Hindlimb muscle (tissue), 1 donor: ENCODE results near the gene TEKT2. TPM values are rescaled to one million over a fixed set of nuclear protein-coding genes. Genes with fewer than 3 reads are reported as not detected.

Source experiments
- DNase-seq: peaks from one replicate; pipeline ENCODE4 v3.0.0-alpha.2; 2013
- polyA plus RNA-seq: library from polyadenylated mRNA; unstranded; fragments of 120-200 nt; gene quantifications from one replicate; pipeline ENCODE4 v1.2.1, GENCODE V29; 2013; ENCODE audit not compliant: insufficient read length

Gene TEKT2
- polyA plus RNA-seq, 1 donor = 0.44 TPM

DNA sequence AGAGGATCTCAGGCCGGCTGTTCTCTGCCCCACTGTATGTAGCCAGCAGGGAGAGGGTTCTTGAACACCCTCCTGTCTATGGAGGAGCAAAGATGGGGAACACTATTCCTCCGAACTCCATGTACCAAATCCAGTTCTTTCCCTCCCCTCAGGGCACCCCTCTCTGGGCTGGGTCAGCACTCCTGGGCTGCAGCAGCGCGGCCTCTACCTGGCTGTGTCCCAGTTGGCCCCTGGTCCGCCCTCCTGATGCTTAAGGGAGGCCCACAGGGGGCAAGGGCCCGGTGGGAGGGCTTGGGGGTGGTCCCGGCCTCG, 4.3 kb downstream of the TEKT2 start:
- DNase-seq = no peak

DNA sequence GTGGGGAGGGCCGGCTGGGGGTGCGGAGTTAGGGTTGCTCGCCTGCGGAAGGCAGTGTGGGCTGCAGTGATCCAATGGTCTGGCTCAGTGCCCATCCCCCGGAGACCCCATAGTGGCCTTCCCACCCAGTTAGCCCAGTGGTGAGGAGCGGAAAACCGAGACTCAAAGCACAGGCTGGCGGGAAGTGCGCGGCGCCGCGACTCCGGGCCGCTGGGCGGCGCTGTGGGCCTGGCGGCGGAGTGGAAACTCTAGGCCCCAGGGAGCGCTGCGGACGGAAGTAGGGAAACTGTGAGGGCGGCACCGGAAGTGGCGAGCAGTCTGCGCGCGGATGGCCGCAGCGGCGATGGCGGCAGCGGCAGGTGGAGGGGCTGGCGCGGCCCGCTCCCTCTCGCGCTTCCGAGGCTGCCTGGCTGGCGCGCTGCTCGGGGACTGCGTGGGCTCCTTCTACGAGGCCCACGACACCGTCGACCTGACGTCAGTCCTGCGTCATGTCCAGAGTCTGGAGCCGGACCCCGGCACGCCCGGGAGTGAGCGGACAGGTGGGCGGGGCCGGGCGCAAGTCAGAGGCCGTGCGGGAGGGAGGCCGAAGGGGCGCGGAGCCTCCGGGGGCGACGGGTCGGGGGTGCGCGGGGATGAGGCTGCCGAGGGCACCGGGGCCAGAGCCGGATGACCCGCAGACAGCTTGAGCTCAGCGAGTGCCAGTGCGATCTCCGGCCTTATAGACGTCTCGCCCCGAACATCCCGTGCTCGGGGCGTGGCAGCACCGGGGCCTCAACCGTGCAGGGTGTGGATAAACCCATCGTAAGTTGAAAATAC, 4.9 kb downstream of the TEKT2 start, which contains the start of gene ADPRS:
Gene ADPRS, plus strand, starts transcription at position 316 of the 816 bp plus-strand sequence. Its CDS starts 13 bp downstream, at position 329.
- peak; percentile 92 for DNase-seq

- no peak for DNase-seq
Measured at GRCh38 chr1:36089393-36090121, 5.7 kb downstream of the TEKT2 start.

GRCh38 chr1:36091141-36091540, 7.2 kb downstream of the TEKT2 start:
- DNase-seq = no peak

- DNase-seq = no peak
Measured at GRCh38 chr1:36091698-36092097, 7.8 kb downstream of the TEKT2 start.

DNA sequence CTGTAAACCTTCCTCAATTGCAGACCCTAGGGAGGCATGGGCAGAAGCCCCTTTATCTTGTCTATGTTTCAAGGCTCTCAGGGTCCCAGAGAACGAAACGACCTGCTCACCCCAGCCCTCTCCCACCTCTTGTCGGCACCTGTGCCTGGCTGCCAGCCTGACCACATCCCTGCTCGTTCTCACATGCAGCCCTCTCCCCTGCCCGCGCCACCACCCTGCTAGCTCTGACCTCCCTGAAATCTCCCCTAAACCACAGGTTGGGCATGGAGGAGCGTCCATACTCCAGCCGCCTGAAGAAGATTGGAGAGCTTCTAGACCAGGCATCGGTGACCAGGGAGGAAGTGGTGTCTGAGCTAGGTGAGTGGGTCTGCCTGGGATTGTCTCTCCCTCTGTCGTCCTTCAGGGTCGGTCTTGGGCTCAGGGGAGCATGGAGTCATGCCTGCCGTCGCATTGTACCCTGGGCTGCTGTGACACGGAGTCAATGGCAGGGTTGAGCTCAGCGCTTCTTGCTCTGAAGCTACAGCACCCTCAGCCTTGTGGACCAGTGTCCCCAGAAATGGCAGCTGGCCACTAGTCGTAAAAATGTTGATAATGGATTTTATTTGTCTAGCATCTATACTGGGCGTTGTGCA, 8.4 kb downstream of the TEKT2 start:
- no peak for DNase-seq

GRCh38 chr1:36092798-36093185, 8.9 kb downstream of the TEKT2 start:
- no peak for DNase-seq

DNA sequence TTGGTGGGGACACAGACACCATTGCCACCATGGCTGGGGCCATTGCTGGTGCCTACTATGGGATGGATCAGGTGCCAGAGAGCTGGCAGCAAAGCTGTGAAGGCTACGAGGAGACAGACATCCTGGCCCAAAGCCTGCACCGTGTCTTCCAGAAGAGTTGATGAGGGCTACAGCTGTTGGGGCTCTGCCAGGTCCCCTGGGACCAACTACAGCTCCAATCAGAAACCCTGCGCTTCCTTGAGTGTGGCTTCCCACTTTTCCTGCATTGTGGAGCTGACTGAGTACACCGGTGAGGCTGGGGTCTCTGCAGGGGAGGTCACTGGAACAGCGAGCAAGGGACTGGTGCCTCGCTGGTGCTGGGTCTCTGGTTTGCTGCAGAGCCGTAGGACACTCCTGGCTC, 9.3 kb downstream of the TEKT2 start:
- no peak for DNase-seq

GRCh38 chr1:36093929-36094328, 10.0 kb downstream of the TEKT2 start:
- DNase-seq = no peak

DNA sequence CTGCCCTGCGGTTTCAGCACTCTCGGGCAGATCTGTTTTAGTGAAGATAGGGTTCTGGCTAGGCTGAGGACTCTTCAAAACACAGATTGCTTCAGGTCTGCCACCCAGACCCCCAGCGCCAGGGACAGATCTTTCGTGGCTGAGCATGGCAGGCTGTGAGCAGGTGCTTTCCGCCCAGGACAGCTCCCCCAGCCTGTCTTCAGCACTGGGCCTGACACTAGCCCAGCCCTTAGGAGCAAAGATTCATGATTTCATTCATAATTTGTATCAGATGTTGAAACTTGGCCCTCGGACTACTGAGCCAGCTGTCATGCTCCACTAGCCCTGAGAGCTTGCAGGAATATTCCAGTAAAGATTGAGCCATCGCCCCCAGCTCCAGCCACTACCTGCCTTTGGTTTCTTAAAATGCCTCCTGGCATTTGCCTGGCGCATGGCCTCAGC, 10.7 kb downstream of the TEKT2 start:
- DNase-seq = no peak

DNA sequence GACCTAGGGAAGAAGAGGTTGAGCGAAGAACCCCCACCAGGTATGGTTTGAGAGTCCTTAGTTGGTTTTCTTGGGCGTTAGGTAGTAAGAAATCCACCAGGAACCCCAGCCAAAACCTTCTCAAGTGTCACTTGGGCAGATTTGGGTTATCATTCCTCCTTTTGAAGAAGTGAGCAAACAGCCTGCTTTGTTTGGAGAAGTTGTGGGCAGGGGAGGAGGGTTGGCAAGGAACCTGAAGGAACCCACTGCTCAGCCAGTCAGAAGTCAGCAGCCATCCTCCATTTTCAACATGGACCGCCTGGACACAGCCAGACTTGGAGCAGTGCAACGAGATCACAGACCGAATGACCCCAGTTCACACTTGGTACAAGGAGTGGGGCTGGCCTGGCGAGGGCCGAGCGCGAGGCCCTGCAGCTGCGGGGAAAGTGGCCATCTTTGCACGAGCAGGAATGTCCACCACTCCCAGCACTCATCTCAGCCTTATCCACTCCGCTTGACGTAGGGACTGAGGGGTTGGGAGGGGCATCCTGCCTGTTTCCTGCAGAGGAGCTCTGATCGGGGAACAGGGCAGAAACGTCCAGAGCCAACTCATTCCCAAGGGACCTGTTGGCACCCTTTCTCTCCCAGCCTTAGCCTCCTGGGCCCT, 12.0 kb downstream of the TEKT2 start:
- DNase-seq = no peak

- DNase-seq = no peak
Measured at GRCh38 chr1:36096500-36097432, 12.9 kb downstream of the TEKT2 start.

GRCh38 chr1:36097693-36098585, 14.0 kb downstream of the TEKT2 start:
- no peak for DNase-seq

DNA sequence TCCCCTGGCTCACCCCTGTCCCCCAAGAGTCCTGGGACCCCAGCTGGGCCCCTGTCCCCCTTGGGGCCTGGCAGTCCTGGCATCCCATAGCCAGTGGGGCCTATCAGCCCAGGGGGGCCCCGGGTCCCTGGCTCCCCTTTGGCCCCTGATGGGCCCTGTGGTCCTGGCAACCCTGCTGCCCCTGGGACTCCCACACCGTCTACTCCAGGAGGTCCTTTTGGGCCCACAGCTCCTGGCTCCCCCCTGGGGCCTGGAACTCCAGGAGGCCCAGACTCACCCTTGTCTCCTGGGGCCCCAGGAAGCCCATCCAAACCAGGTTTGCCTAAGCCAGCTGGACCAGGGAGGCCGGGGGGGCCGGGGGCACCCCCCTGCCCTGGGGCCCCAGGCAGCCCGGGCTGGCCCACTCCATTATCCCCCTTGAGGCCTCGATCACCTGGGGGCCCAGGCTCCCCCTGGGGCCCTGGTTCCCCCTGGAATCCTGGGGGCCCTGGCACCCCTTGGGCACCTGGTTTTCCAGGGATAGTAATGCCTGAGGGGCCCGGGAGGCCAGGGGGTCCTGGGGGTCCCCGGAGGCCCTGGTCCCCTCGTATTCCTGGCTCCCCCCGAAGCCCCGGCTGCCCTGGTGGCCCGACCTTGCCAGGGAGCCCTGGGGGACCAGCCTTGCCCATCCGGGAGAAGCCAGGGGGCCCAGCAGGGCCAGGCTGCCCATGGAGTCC, 14.9 kb downstream of the TEKT2 start:
- no peak for DNase-seq

DNA sequence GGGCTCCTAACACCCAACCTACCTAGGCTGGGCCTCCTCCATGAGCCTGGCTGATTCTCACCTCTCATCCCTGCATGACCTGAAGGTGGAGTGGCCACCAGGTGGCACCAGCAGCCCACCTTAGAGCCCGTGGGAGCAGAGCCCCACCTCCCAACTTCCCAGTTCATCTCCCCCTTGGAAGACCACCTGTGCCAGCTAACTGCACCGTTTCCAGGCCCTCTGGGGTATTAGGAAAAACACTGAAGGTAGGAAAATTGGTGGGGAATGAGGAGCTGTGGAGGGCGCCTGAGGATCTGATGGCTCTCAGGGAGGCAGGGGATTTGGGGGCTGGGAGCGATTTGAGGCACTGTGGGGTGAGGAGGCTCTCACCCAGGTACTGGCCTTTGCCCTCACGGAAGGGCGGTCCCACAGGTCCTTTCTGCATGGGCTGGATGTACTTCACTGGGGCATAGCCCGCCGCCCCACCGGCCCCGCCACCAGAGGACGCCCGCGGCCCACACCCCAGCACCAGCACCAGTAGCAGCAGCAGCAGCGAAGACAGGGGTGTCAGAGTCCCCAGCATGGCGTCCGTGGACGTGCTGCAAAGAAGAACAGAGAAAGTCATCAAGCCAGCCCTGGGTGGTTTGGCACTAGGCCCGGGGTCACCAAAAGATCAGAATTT, 15.9 kb downstream of the TEKT2 start:
- peak; percentile 84 for DNase-seq

DNA sequence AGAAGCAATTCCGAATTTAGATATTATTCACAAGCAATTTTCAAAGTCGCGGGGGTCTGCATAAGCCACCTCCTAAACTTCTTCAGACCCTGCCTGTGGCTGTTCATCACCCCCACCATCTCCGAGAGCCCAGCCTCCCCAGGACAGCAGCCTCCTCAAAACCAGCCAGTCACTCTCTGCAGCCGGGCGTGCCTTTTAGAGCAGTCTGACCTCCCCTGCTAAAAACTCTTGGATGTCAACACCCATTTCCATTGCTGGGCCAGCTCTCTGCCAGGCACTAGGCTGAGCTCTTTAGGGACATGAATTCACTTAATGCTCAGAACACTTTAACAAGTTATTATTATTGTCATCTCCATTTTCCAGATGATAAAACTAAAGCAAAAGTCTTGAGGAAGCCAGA, 16.5 kb downstream of the TEKT2 start:
- DNase-seq = no peak

GRCh38 chr1:36101546-36101945, 17.7 kb downstream of the TEKT2 start:
- DNase-seq = no peak

DNA sequence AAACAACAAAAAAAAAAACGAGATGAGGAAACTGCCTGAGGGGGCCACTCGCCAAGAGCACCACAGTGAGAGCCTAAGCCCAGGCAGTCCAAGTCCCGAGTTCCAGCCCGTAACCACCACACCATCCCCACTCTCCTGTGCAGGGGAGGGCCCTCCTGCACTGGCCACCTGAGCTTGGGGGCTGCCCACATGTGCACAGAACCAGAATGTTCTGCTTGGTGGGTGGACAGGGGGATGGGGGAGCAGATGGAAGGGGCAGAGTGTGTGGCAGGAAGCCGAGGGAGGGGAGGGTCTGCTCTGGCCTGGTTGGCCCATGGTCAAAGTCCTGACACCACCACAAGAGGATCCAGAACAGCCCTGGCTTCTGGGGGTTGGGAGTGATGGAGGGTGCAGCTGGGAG, 22.4 kb downstream of the TEKT2 start:
- no peak for DNase-seq

DNA sequence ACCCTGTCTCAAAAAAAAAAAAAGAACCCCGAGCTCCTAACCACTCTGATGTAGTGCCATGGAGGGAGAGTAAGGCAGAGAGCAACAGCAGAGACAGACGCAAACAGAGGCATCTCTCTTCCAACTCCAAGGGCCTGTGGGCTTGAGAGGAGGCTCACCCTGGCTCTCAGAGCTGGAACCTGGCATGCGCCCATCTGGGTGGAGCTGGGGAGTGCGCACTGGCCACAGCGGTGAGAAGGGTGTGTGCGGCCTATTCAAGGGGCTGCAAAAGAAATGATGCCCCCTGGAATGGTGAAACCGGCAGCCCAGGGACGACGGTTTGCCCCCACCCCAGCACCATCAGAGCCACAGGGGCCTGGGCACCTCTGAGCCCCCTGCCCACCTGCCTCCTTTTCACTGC, 23.5 kb downstream of the TEKT2 start:
- no peak for DNase-seq

DNA sequence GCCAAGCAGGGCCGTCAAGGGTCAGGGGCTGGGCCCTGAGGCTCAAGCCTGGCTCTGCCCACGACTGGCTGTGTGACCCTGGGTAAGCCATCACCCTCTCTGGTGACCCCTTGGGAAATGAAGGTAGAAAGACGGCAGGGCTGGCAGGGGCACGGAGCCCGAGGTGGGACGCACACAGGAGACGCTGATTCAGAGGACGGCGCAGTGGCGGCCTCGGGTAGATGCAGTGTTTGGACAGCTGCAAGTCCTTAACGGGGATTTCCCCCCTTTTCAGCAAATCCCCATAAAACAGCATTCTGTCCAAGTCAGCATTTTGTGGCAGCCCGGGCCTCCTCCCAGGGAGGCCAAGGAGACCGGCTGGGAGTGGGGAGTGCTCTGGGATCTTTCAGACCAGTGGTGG, 24.4 kb downstream of the TEKT2 start:
- no peak for DNase-seq
